Loucy (cell line): ENCODE results near the gene KLHDC8A.
"Not testable (repeated sequence)": the region's sequence is repeated elsewhere in the genome, so short reads cannot be mapped to it uniquely, and the experiment has no call there.

Experiments used
- H2AFZ ChIP-seq: fragments of 200-600 bp; sonication (generic); 2 replicates; pipeline ENCODE4 v1.6.0; 2016; ENCODE audit warnings: antibody characterized with exemption, mild to moderate bottlenecking, low read length, moderate library complexity
- H3F3A ChIP-seq: fragments of 200-600 bp; 2 replicates; pipeline ENCODE4 v1.6.0; 2016; ENCODE audit warnings: antibody characterized with exemption, low read depth, mild to moderate bottlenecking
- H3K27me3 ChIP-seq: fragments of 200-600 bp; sonication (generic); 2 replicates; pipeline ENCODE4 v1.6.1; 2014; ENCODE audit warnings: low read length, mild to moderate bottlenecking; ENCODE audit not compliant: insufficient read depth, poor library complexity, severe bottlenecking
- H3K36me3 ChIP-seq: fragments of 200-600 bp; sonication (generic); 2 replicates; pipeline ENCODE4 v1.6.1; 2016; ENCODE audit warnings: low read length; ENCODE audit not compliant: insufficient read depth
- H3K4me1 ChIP-seq: fragments of 200-600 bp; sonication (generic); 2 replicates; pipeline ENCODE4 v1.5.1; 2014; ENCODE audit warnings: low read length, mild to moderate bottlenecking; ENCODE audit not compliant: insufficient read depth, poor library complexity, severe bottlenecking
- H3K4me2 ChIP-seq: fragments of 200-600 bp; sonication (generic); 2 replicates; pipeline ENCODE4 v1.6.0; 2014; ENCODE audit warnings: antibody characterized with exemption, low read length, low read depth, mild to moderate bottlenecking; ENCODE audit not compliant: poor library complexity, severe bottlenecking
- H3K4me3 ChIP-seq: fragments of 200-600 bp; sonication (generic); 2 replicates; pipeline ENCODE4 v1.5.1; 2014; ENCODE audit warnings: low read length, mild to moderate bottlenecking, mixed read lengths; ENCODE audit not compliant: poor library complexity, severe bottlenecking
- H3K79me2 ChIP-seq: fragments of 200-600 bp; sonication (generic); 2 replicates; pipeline ENCODE4 v1.6.1; 2014; ENCODE audit warnings: low read length; ENCODE audit not compliant: insufficient read depth
- H3K9ac ChIP-seq: fragments of 200-600 bp; sonication (generic); 2 replicates; pipeline ENCODE4 v1.6.0; 2014; ENCODE audit warnings: mild to moderate bottlenecking, low read depth, low read length, moderate library complexity; ENCODE audit not compliant: poor library complexity, severe bottlenecking
- H3K9me2 ChIP-seq: fragments of 200-600 bp; sonication (generic); replicated peaks from 2 replicates; pipeline ENCODE4 v1.6.1; 2016; ENCODE audit warnings: low read depth, low read length, mixed read lengths
- H3K9me3 ChIP-seq: fragments of 200-600 bp; sonication (generic); 2 replicates; pipeline ENCODE4 v1.6.1; 2014; ENCODE audit warnings: mild to moderate bottlenecking, antibody characterized with exemption, low read length, low read depth; ENCODE audit not compliant: insufficient read depth
- H4K20me1 ChIP-seq: fragments of 200-600 bp; sonication (generic); 2 replicates; pipeline ENCODE4 v1.6.0; 2014; ENCODE audit warnings: antibody characterized with exemption, low read length, mild to moderate bottlenecking; ENCODE audit not compliant: insufficient read depth, poor library complexity, severe bottlenecking
- CTCF ChIP-seq: fragments of 200-600 bp; sonication (generic); conservative IDR thresholded peaks from 2 replicates; pipeline ENCODE4 v1.5.1; 2014; ENCODE audit warnings: mild to moderate bottlenecking, antibody characterized with exemption, low read length
- EZH2phosphoT487 ChIP-seq: fragments of 200-600 bp; IDR thresholded peaks from 2 replicates; pipeline ENCODE4 v1.6.1; 2018; ENCODE audit warnings: antibody characterized with exemption, mild to moderate bottlenecking, moderate library complexity, borderline replicate concordance

KLHDC8A gene

GRCh38 chr1:205368478-205368877 lies 11.8 kb upstream of the KLHDC8A start:
- H3K9me3 ChIP-seq: no peaks in the 10 kb centered on the region
- no peaks in the 10 kb centered on the region for H3K27me3 ChIP-seq
- H3K4me3 ChIP-seq: no peak overlapping the region
- H3K9ac ChIP-seq: no peak overlapping the region
- H3K36me3 ChIP-seq: no peaks in the 10 kb centered on the region
- no peaks in the 10 kb centered on the region for H4K20me1 ChIP-seq
- H3K4me2 ChIP-seq: no peak overlapping the region
- H3F3A ChIP-seq: no peaks in the 10 kb centered on the region
- no peak overlapping the region for H2AFZ ChIP-seq
- TF ChIP-seq EZH2phosphoT487 (no peak), CTCF (no peak)
- no peaks in the 10 kb centered on the region for H3K9me2 ChIP-seq
- no peaks in the 10 kb centered on the region for H3K4me1 ChIP-seq
- H3K79me2 ChIP-seq: no peaks in the 10 kb centered on the region

GRCh38 chr1:205365945-205366463 lies 9.3 kb upstream of the KLHDC8A start:
- Histone ChIP-seq H3K27me3 (no peaks in the 10 kb centered on the region), H3K4me1 (no peaks in the 10 kb centered on the region), H3K4me3 (no peak overlapping the region), H3K9me3 (no peaks in the 10 kb centered on the region), H3K9ac (no peak overlapping the region), H3K9me2 (no peaks in the 10 kb centered on the region), H3K4me2 (no peak overlapping the region), H4K20me1 (no peaks in the 10 kb centered on the region), H2AFZ (no peak overlapping the region), H3K79me2 (no peaks in the 10 kb centered on the region), H3F3A (no peaks in the 10 kb centered on the region), H3K36me3 (no peaks in the 10 kb centered on the region)
- TF ChIP-seq EZH2phosphoT487 (no peak), CTCF (no peak)

GRCh38 chr1:205365086-205365485 lies 8.4 kb upstream of the KLHDC8A start:
- not testable (repeated sequence) for H3K36me3 ChIP-seq, H3K27me3 ChIP-seq, H3K4me1 ChIP-seq, H4K20me1 ChIP-seq, H3K9me2 ChIP-seq, H3F3A ChIP-seq, H3K79me2 ChIP-seq, H3K9me3 ChIP-seq, H3K4me3 ChIP-seq, H2AFZ ChIP-seq, H3K4me2 ChIP-seq, H3K9ac ChIP-seq

- H3K36me3 ChIP-seq: no peaks in the 10 kb centered on the region
- no peak overlapping the region for H3K9ac ChIP-seq
- H3K9me2 ChIP-seq: no peaks in the 10 kb centered on the region
- no peak overlapping the region for H2AFZ ChIP-seq
- no peaks in the 10 kb centered on the region for H3K4me1 ChIP-seq
- TF ChIP-seq CTCF: no peak
- TF ChIP-seq EZH2phosphoT487: no peak
- H3K4me2 ChIP-seq: no peak overlapping the region
- no peak overlapping the region for H3K4me3 ChIP-seq
- no peaks in the 10 kb centered on the region for H3K27me3 ChIP-seq
- no peaks in the 10 kb centered on the region for H3K79me2 ChIP-seq
- no peaks in the 10 kb centered on the region for H3K9me3 ChIP-seq
- H4K20me1 ChIP-seq: no peaks in the 10 kb centered on the region
- H3F3A ChIP-seq: no peaks in the 10 kb centered on the region
Measured at GRCh38 chr1:205360891-205361290, 4.2 kb upstream of the KLHDC8A start.
